GM04504 (cell line): Measurements from ENCODE around the gene SEC24D.
"Not testable (repeated sequence)": the region's sequence is repeated elsewhere in the genome, so short reads cannot be mapped to it uniquely, and the experiment has no call there.

Experiments
- DNase-seq: peaks from one replicate; pipeline ENCODE4 v3.0.0-alpha.2; 2012; ENCODE audit warnings: low read depth

Gene SEC24D

GRCh38 chr4:118810991-118811764 is 24.7 kb downstream of the SEC24D start:
- DNase-seq, result peak; percentile 75

DNA sequence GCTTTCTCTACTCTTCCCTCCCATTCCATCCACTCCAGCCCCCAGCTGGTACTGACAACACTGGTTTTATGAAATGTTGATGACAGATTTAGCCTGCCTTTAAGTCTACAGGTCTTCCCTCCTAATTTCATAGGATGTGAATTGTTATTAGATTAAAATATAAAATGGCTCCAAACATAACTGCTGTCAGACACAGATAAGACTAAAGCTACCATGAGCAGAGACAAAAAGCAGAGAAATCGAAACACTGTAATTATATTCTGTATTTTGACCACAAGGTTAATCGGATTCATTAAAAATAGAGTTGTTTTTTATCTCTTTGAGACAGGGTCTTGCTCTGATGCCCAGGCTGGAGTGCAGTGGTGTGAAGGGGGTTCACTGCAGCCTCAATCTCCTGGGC is 28.3 kb downstream of the SEC24D start:
- no peak for DNase-seq

DNA sequence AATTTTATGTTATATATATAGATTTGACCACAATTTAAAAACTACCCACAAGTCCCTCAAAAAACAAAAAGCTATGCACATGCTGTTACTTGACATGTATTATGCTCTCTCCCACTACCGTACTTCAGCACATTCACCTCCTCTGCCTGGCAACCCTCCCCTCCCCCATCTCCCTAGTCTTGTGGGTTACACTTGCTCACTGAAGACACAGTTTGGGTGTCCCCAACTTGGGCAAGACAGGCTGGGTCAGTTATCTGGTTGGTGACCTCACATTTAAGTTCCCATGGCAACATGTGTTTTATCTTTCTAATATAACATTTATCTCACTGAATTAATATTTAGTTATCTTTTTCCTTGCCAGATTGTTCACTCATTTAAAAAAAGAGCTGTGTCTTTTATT is 32.7 kb downstream of the SEC24D start:
- DNase-seq, result no peak

DNA sequence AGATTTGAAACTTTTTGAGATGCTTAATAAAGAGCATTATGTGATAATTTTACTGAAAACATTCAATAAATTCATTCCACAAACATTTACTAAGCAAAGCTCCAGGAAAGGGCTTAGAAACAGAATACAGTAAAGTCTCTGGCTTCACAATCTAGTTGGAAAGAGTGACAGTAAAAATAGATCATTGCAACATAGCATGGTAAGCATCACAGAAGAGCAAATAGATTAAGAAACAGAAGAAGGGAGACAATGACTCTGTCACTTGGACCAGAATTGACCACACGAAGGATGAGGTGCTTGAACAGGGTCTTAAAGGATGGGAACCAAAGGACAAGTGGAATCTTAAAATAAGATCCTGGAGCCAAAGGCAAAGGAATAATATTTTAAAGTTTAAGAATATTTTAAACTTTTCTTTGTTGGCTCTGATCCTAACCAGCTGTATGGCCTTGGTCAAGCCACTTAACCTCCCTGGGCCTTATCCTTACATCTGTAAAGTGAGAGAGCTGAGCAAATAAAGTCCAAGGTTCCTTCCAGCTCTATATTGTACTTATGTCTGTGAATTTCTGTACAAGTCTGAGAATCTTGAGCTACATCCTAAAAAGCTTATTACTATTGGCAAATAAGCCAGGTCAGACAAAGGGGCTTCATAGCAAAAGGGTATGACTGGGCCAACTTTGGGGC is 33.9 kb downstream of the SEC24D start:
- DNase-seq, result no peak

DNA sequence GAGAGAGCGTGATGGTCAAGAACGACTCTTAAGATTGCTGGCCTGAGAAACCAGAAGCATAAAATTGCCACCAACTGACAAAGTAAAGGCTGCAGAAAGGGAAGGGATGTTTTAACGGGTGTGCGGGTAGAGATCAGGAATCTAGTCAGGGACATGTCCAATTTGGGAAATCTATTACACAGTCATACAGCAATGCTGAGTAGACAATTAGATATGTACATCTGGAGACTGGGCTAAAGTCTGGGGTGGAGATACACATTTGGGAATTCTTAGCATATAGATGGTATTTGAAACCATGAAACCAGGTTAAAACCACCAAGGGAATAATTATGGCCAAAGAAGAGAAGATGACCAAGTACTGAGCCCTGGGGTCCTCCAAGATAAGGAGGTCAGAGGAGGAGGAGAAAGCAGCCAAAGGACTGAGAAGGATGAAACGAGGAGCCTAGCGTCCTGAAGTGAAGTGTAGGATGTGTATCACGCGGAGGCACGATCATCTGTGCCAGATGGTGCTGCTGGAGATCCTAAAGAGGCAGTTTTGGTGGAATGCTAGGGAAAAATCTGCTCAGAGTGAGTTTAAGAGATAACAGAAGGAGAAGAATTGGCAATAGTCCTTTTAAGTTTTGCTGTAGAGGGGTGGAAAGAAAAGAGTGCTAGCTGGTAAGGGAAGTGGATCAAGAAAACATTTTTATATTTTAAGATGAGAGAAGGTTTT is 36.5 kb downstream of the SEC24D start:
- DNase-seq, result no peak

DNA sequence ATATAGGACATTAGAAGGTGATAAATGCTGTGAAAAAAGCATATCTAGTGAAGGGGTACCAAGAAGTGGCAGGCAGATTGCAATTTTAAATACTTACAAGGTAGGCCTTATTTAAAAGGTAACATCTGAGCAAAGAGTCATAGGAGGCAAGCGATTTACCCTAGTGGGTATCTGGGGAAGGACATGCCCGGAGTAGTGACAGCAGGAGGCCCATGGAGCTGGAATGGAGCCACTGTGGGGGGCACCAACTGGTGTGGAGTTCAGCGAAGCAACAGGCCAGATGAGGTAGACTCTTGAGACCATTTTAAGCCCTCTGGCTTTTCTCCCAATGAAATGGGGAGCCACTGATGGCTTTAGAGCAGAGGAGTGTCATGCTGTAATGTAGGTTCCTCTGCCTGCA is 37.3 kb downstream of the SEC24D start:
- DNase-seq, result no peak

DNA sequence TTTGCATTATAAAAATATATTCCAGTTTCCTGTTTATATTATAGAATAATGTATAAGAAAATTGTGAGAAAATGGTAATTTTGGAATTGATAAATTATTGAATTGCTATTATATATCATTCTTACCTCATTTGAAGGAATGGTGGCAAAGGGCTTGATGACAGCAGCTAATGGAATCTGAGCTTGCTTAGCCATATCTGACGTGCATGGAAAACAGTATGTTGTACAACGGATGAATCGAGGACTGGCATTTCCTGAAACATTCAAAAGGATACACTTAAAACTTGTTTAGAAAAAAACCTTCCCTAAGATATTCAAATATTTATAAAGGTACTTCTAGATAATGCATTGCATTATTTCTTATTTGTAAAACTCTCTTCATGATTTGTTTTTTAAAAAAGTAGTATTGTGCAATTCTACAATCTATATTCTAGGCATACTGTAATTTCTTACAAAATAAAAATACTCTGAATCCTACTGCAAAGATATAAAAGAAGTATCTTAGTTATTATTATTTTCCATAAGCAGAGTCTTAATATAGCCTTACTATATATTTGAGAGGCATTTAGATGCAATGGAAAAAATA is 38.3 kb downstream of the SEC24D start:
- DNase-seq, result no peak

DNA sequence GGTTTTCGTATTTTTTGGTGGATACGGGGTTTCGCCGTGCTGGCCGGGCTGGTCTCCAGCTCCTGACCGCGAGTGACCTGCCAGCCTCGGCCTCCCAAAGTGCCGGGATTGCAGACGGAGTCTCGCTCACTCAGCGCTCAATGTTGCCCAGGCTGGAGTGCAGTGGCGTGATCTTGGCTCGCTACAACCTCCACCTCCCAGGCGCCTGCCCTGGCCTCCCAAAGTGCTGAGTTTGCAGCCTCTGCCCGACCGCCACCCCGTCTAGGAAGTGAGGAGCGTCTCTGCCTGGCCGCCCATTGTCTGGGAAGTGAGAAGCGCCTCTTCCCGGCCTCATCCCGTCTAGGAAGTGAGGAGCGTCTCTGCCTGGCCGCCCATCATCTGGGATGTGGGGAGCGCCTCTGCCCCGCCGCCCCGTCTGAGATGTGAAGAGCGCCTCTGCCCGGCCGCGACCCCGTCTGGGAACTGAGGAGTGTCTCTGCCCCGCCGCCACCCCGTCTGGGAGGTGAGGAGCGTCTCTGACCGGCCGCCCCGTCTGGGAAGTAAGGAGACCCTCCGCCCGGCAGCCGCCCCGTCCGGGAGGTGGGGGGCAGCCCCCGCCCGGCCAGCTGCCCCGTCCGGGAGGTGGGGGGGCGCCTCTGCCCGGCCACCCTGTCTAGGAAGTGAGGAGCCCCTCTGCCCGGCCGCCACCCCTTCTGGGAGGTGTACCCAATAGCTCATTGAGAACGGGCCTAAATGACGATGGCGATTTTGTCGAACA is 44.1 kb downstream of the SEC24D start:
- not testable (repeated sequence) for DNase-seq

GRCh38 chr4:118790544-118790943 is 45.4 kb downstream of the SEC24D start:
- DNase-seq, result no peak

DNA sequence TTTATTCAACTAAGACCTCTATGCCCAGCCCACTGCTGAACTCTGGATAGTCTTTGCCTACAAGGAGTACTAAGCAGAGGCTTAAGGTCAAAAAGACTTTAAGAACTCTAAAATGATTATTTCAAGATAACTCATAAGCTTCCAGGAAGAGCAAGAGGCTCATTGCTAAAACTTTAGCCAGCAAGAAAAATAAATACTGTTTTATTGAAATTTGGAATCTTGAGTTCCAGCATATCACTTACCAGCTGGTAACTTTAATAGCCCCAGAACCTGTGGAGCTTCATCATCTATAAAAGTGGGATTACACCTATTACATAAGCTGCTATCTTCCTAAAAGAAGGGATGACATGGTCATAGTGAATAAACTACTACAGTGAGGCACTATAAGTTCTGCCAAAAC is 47.0 kb downstream of the SEC24D start:
- no peak for DNase-seq

DNA sequence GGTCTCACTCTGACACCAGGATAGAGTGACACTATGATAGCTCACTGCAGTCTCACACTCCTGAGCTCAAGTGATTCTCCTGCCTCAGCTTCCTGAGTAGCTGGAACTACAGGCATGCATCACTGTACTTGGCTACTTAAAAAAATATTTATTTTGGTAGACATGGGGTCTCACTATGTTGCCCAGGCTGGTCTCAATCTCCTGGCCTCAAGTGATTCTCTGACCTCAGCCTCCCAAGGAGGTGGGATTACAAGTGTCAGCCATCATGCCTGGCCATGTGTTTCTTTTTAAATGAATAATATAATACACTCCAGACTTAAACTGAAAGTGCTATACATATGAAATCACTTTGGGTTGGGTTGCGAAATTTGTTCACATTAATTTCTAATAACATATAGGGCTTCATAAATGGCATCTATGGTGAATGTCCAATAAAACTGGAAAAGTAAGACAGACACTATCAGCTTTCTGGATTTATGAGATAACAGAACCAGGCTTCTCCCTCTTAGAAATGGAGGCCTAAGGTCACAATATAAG is 48.0 kb downstream of the SEC24D start:
- DNase-seq, result no peak

DNA sequence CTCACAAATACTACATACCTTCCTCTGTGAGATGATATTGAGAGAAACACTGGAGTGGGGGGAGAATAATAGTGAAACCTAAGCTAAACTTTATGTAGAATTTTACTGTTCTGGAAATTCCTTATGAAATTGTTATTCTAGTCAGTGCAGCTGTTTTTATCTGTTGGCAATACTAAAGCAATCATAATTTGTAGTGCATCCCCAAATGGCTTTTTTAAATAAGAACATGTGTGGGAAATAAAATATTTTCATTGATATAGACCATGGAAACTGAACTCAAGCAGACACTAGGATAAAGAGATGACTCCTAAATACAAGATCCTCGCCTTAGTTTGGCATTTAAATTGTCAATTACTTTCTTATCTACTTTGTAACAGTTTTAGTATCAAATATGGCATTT is 51.1 kb downstream of the SEC24D start:
- DNase-seq, result no peak

GRCh38 chr4:118783887-118784286 is 52.0 kb downstream of the SEC24D start:
- DNase-seq, result peak; percentile 17

DNA sequence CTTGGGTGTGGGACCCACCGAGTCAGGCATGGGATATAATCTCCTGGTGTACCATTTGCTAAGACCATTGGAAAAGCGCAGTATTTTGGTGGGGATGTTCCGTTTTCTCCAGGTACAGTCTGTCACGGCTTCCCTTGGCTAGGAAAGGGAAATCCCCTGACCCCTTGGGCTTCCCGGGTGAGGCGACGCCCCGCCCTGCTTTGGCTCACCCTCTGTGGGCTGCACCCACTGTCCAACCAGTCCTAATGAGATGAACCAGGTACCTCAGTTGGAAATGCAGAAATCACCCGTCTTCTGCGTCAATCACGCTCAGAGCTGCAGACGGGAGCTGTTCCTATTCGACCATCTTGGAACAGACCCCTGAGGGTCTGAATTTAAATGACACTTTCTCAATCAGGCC is 53.0 kb downstream of the SEC24D start:
- not testable (repeated sequence) for DNase-seq

DNA sequence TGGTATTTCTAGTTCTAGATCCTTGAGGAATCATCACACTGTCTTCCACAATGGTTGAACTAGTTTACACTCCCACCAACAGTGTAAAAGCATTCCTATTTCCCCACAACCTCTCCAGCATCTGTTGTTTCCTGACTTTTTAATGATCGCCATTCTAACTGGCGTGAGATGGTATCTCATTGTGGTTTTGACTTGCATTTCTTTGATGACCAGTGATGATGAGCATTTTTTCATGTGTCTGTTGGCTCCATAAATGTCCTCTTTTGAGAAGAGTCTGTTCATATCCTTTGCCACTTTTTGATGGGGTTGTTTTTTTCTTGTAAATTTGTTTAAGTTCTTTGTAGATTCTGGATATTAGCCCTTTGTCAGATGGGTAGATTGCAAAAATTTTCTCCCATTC is 58.3 kb downstream of the SEC24D start:
- DNase-seq, result not testable (repeated sequence)

DNA sequence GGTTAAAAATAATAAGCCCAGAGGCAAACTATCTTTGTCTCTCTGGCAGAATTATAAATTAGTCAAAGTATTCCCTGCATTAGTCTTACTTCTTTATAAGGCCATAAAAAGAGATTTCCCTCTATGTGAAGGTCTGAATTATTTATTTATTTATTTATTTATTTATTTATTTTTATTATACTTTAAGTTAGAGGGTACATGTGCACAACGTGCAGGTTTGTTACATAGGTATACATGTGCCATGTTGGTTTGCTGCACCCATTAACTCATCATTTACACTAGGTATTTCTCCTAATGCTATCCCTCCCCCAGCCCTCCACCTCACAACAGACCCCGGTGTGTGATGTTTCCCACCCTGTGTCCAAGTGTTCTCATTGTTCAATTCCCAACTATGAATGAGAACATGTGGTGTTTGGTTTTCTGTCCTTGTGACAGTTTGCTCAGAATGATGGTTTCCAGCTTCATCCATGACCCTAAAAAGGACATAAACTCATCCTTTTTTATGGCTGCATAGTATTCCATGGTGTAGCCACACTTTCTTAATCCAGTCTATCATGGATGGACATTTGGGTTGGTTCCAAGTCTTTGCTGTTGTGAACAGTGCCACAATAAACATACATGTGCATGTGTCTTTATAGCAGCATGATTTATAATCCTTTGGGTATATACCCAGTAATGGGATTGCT is 58.8 kb downstream of the SEC24D start:
- not testable (repeated sequence) for DNase-seq

GRCh38 chr4:118776157-118776954 is 59.6 kb downstream of the SEC24D start:
- DNase-seq, result no peak

DNA sequence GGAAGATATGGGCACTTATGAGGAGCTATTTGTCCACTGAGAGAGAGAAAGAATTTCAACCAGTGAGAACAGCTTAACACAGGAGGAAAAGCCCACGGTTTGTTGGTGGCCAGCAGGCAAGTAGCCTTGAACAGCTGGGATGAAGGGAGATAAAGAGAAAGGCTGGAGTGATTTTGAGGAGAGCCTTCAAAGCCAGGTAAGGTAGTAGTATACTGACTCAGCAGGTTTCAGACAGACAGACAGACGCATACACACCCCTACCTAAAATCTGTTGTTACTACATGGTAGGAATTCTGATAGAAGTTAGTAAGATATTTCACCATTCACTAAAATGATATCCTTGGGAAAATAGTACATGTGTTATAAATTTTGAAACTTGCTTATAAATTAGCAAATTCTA is 60.5 kb downstream of the SEC24D start:
- DNase-seq, result no peak

GRCh38 chr4:118774989-118775388 is 60.9 kb downstream of the SEC24D start:
- no peak for DNase-seq

DNA sequence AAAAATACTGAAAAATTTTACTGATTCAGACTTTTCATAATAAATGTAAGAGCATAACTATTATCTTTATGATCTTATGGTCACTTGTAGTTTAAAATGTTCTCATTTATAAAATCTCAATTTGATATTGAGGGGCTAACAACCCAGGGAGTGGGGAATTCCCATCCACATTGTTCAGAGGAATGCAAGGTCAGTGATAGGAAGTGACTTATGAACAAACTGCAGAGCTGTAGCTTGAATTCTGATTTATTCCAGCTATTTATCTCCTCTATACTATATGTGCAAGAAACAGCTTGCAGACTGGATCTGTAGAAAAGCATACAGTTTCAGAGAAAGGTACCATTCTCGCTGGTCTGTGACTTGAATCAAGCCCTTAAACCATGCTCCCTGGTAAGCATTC is 61.6 kb downstream of the SEC24D start:
- no peak for DNase-seq
